Activated T-cell treated with anti-CD3 and anti-CD28 coated beads, Interleukin-2, amount 50 U/mL, for 48 hours (primary cell): ENCODE data around the gene SSH3.

ENCODE experiments used
- DNase-seq, 2 experiments: peaks; one replicate each; pipeline ENCODE4 v3.0.0-alpha.2; 2020

The SSH3 gene

DNA sequence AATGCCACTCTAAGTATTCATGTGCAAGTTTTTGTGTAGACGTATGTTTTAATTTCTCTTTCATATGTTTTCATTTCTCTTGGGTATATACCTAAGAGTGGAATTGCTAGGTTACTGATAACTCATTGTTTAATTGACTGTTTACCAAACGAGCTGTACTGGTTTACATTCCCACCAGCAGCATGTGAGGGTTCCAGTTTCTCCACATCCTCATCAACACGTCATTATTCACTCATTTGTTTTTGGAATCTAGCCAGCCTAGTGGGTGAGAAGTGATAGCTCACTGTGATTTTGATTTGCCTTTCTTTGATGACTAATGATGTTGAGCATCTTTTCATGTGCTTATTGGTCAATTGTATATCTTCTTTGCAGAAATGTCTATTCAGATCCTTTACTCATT is 10.2 kb upstream of the SSH3 start:
- DNase-seq, result no peak

DNA sequence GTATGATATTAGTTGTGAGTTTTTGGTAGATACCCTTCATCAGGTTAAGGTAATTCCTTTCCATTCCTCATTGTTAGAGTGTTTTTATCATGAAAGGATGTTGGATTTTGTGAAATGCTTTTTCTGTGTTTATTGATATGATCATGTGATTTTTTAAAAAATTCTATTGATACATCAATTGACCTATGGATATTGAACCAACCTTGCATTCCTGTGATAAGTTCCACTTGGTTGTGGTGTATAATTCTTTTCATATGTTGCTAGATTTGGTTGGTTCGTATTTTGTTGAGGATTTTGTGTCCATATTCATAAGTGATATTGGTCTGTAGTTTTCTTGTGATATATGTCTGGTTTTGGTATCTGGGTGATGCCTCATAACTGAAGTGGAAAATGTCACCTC is 7.5 kb upstream of the SSH3 start:
- DNase-seq, result no peak

- no peak for DNase-seq
These were observed 4.5 kb upstream of the SSH3 start for GRCh38 chr11:67298786-67299185.

- DNase-seq, result no peak
These were observed 3.7 kb upstream of the SSH3 start for GRCh38 chr11:67299471-67300191.

DNA sequence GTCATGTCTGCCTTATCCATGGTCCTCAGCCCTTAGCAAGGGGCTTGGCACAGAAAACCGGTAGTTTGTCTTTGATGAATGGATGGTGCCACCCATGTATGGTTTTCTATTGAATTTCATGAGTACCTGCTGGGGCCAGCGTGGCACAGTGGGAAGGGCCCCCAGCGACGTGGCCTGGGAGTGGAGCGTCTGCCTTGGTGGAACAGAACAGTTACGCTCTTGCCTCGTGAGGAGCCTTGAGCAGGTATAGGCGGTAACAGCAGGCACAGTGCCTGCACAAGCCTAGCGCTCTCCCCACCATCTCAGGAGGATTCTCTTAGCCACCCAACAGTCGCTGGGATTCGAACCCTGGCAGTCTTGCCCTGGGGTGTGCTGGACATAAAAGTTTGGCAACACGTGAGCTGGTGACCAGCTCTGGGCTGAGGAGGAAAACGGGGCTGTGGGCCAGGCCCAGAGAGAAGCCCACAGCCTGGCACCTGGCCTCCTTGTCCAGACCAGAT is 3.0 kb upstream of the SSH3 start:
- no peak for DNase-seq

- no peak for DNase-seq
These were observed 2.5 kb upstream of the SSH3 start for GRCh38 chr11:67300756-67301312.

DNA sequence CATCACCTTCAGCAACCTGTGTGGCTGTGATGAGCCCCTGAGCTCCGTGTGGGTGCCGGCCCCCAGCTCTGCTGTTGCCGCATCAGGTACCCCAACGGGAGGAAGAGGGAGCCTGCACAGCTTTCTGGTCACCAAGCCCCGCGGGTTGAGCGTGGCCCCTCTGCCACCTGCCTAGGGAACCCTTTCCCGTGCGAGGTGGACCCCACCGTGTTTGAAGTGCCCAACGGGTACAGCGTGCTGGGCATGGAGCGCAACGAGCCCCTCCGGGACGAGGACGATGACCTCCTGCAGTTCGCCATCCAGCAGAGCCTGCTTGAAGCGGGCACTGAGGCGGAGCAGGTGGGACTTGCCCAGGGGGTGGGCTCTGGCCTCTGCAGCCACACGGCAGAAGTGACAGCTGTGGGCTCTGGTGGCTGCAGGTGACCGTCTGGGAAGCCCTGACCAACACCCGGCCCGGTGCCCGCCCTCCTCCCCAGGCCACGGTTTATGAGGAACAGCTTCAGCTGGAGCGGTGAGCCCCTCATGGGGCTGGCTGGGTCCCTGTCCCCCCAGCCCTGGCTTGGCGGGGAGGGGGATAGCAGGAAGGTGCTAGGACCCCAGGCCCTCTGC is 1.9 kb upstream of the SSH3 start:
- no peak for DNase-seq

DNA sequence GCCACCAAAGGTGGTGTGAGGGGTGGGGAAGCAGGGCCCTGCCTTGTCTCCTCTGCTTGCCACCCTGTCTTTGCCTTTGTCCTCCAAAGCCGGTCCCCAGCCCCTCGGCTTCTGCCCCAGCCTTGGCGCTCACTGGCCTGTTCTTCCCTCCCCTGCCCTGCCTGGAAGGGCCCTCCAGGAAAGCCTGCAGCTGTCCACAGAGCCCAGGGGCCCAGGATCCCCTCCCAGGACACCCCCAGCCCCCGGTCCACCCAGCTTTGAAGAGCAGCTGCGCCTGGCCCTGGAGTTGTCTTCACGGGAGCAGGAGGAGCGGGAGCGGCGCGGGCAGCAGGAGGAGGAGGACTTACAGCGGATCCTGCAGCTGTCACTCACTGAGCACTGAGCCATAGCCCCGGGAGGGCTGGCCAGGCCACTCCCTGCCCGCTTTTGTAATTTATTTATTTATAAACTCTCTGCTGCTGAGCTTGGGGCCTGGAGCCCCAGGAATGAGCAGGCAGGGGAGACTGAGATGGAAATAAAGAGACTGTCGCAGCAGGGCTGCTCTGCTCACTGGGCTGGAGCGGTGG is 1.3 kb upstream of the SSH3 start:
- DNase-seq, result no peak

DNA sequence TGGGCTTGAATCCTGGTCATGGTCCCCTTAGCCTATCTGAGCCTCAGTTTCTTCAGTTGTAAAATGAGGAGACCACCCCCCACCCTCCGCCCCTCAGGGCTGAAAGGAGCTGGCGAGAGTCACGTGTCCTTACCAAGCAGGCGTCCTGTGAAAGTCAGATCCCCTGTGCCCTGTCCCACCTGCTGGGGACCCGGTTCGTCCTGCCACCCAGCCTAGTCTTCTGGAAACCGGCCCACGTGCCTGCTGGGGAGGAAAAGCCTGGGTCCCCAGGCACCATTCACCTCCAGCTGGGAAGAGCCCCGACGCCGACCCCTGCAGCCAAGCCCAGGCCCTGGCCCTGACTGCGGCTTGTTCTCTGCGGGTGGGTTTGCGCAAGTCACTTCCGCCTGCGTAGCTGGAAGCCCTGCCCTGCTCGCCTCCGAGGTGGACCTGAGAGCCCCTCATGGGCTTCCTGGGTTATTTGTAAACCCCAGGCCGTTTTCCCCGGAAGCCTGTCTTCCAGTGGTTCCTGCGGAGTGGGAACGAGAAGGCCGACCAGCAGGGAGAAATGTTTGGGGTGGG is 679 bp upstream of the SSH3 start:
- DNase-seq, result no peak

- peak in 1 of 2 experiments; percentile 54 for DNase-seq
These were observed 593 bp downstream of the SSH3 start for GRCh38 chr11:67303835-67304411.

- no peak for DNase-seq
These were observed 1.3 kb downstream of the SSH3 start for GRCh38 chr11:67304511-67305113.

DNA sequence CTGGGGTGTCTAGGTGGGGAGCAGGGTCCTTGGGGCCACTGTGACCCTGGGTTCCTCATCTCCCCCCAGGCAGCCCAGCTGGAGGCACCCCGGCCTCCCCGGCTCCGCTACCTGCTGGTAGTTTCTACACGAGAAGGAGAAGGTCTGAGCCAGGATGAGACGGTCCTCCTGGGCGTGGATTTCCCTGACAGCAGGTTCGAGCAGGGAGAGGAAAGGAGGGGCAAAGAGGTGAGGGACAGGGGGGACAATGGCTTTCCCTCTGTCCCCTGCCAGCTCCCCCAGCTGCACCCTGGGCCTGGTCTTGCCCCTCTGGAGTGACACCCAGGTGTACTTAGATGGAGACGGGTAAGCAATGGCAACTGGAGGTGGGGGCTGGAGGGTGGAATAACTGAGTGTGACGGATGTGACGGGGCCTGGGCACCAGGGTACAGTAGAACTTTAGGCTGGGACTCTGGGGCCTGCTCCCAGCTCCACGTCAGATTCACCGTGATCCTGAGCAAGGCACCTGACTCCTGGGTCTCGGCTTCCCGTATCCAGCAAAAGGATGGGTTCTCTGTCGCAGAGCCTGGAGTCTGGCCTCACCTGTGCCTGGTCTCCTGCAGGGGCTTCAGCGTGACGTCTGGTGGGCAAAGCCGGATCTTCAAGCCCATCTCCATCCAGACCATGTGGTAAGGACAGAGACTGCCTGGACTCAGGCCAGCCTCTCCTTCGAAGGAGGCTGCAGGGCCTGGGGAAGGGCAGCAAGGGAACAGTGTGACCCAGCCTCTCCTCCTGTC is 3.6 kb downstream of the SSH3 start:
- peak in 1 of 2 experiments; percentile 15 for DNase-seq

DNA sequence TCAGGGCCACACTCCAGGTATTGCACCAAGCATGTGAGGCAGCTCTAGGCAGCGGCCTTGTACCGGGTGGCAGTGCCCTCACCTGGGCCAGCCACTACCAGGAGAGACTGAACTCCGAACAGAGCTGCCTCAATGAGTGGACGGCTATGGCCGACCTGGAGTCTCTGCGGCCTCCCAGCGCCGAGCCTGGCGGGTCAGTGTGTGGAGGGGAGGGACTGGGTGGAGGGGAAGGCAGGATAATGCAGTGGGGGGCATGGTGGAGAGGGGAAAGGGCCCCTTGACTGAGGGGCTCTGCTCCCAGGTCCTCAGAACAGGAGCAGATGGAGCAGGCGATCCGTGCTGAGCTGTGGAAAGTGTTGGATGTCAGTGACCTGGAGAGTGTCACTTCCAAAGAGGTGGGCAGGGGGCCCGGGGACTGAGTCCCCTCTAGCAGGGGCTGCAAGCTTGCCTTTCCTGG is 4.2 kb downstream of the SSH3 start:
- DNase-seq, result no peak

DNA sequence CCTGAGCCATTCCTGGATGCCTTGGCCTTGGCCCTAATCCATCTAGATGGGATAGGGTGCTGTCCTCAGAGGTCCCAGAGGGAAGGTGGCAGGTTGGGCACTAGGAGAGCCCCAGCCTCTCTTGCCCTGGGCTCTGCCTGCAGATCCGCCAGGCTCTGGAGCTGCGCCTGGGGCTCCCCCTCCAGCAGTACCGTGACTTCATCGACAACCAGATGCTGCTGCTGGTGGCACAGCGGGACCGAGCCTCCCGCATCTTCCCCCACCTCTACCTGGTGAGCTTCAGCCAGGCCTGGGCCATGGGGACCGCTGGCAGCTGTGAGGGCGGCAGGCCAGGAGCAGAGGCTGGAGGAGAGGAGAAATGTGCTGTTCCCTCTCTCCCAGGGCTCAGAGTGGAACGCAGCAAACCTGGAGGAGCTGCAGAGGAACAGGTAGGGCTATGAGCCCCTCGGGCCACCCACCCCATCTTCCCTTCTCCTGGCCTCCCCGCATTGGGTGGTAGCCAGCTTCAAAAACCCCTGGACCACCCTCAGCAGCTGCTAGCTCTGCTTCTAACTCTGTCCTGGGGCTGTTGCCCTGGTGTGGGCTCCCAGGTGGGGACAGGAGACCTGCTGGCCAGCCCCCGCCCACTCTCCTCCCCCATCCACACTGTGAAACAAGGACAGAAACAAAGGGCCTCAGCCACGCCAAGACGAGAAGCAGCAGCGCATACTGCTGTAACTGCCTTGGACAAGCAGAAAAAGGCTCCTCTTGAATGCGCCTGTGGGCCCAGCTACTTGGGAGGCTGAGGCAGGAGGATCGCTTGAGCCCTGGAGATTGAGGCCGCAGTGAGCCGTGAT is 4.9 kb downstream of the SSH3 start:
- peak in 1 of 2 experiments; percentile 17 for DNase-seq

DNA sequence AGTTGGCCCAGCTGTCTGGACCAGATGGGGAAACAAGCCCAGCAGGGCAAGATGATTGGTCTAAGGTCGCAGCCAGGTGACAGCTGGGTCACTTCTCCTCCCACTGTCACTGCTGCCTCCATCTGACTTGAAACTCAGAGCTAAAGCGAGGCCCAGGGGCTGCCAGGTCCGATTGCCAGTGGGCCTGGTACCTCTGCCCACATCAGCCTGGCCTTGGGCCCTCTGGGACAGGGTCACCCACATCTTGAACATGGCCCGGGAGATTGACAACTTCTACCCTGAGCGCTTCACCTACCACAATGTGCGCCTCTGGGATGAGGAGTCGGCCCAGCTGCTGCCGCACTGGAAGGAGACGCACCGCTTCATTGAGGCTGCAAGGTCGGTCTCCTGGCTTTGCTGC is 5.8 kb downstream of the SSH3 start:
- no peak for DNase-seq

DNA sequence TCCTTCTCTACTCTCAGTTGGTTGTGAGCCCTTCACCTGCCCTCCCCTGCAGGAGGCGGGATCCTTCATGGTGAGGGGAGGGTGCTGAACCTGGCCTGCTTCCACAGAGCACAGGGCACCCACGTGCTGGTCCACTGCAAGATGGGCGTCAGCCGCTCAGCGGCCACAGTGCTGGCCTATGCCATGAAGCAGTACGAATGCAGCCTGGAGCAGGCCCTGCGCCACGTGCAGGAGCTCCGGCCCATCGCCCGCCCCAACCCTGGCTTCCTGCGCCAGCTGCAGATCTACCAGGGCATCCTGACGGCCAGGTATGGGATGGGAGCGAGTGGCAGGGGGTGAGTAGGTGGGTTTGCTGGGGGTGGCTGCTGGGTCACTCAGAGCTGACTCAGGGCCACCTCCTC is 6.3 kb downstream of the SSH3 start:
- DNase-seq, result no peak

DNA sequence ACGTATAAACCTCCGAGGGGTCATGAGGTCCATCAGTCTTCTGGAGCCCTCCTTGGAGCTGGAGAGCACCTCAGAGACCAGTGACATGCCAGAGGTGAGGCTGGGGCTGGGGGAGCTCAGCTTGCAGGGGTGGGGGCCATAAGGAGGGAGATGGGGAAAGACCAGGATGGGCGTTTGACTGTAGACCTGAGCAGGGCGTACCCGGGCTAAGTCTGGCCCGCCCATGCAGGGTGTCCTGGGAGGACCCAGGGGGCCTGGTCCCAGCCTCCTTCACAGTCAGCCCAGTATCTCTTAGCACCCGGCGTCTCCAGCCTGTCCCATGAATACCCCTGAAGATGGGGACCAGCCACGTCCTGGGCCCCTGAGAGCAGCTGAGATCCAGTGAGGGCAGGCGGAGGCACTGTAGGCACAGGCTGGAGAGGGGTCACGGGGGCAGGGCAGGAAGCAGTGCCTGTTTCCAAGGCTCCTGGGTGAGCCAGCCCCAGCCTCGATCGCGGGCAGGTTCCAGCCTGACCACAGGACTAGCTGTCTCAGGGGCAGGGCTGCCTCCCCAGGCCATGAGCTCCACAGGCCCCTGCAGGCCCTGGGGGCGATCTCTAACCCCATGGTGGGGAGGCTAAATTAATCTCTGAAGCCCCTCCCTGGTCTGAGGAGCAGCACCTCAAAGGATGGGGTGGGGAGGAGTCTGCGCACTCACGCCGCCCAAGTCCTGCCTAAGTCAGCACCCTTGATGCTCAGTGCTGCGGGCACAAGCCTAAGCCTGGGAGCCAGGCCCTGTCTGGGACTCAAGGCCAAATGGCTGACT is 7.1 kb downstream of the SSH3 start:
- no peak for DNase-seq

GRCh38 chr11:67311051-67311555 is 7.8 kb downstream of the SSH3 start:
- DNase-seq, result no peak

GRCh38 chr11:67311556-67312082 is 8.3 kb downstream of the SSH3 start:
- no peak for DNase-seq
